Adrenal gland (tissue), 12 donors: Measurements from ENCODE around the gene NPEPL1. TPM values are rescaled to one million over a fixed set of nuclear protein-coding genes. Genes with fewer than 3 reads are reported as not detected.

Experiments used
- DNase-seq, 7 donors: peaks; one replicate each; pipeline ENCODE4 v3.0.0-alpha.2; 2019 to 2020
- H3K27ac ChIP-seq, 5 donors: fragments of 200-600 bp; sonication (generic) in 4 of 5; 1 replicate in 3 of 5; 2 replicates in 2 of 5; pipeline versions ENCODE4 v1.5.1 to v1.8.0; 2016 to 2020; ENCODE audit warnings: mild to moderate bottlenecking in 1 of 5
- H3K27me3 ChIP-seq: fragments of 200-600 bp; 2 replicates; pipeline ENCODE4 v1.8.0; 2021
- H3K36me3 ChIP-seq, 2 donors: fragments of 200-600 bp; replicated peaks in 1 of 2; 1 replicate in 1 of 2; 2 replicates in 1 of 2; pipeline versions ENCODE4 v1.5.1 to v1.8.0; 2018 to 2022
- H3K4me1 ChIP-seq, 2 donors: fragments of 200-600 bp; replicated peaks in 1 of 2; 1 replicate in 1 of 2; 2 replicates in 1 of 2; pipeline versions ENCODE4 v1.5.1 to v1.8.0; 2018 to 2021
- H3K4me3 ChIP-seq, 4 donors: fragments of 200-600 bp; sonication (generic) in 3 of 4; one replicate each; pipeline ENCODE4 v1.5.1; 2016 to 2018
- H3K9me3 ChIP-seq, 3 donors: fragments of 200-600 bp; sonication (generic) in 1 of 3; replicated peaks in 1 of 3; 1 replicate in 2 of 3; 2 replicates in 1 of 3; pipeline versions ENCODE4 v1.5.1 to v1.8.0; 2016 to 2021
- CTCF ChIP-seq, 6 experiments: fragments of 450-650 bp in 4 of 6; fragments of 200-600 bp in 2 of 6; sonication (generic) in 1 of 6; IDR thresholded peaks; 1 replicate in 5 of 6; 2 replicates in 1 of 6; pipeline versions ENCODE4 v1.5.1 to v1.8.0; 2016 to 2021; ENCODE audit warnings: antibody characterized with exemption in 6 of 6, mild to moderate bottlenecking in 2 of 6, moderate library complexity in 1 of 6
- POLR2A ChIP-seq, 2 donors: fragments of 450-650 bp; IDR thresholded peaks; one replicate each; pipeline ENCODE4 v1.6.1; 2017; ENCODE audit warnings: antibody characterized with exemption in 2 of 2, mild to moderate bottlenecking in 2 of 2, moderate library complexity in 1 of 2
- WGBS, 4 donors: extraction: QIAGEN DNeasy Blood & Tissue Kit in 2 of 4; methylation state at CpG; one replicate each; pipeline versions ENCODE4 v1.1.5 to v1.1.7; 2013 to 2017; 5-methylcytosine and 5-hydroxymethylcytosine counted together
- intact Hi-C, 2 donors: fragments of 100-400 bp; cut with DNase I; formaldehyde crosslinking; loops; one replicate each; pipeline versions ENCODE4 v1.14.1 to v1.15.0; 2022 to 2023
- polyA plus RNA-seq, 3 donors: library from polyadenylated mRNA; stranded (reverse); fragments of 200-250 nt in 2 of 3; fragments of 350-450 nt in 1 of 3; fragmentation: Illumina TruSeq in 1 of 3; extraction: RNeasy Lipid Tissue Mini Kit (QIAGEN cat#74804) in 1 of 3; gene quantifications; one replicate each; pipeline ENCODE4 v1.2.3, GENCODE V29; 2013 to 2014
- total RNA-seq, 9 donors: library from RNA; depleted of rRNA in 4 of 9; stranded (reverse); fragments of >200 nt in 4 of 9; fragments of 120-200 nt in 1 of 9; fragmentation: NEBNext Ultra II Directional in 1 of 9; extraction: Animal tissue kit (Norgen Biotek cat#: 25700) in 1 of 9; gene quantifications; one replicate each; pipeline versions ENCODE4 v1.1.0 to v1.2.4, GENCODE V29; 2013 to 2023
- donor health status: healthy with polysubstance abuse.
- donor health status: Bipolar disorder and iron deficiency.
- donor health status: DM: yes; HTN: yes; CAD: no.
- donor health status: DM: no; HTN: no; CAD: no.
- donor health status: DM: no; HTN: no; CAD: no.
- donor health status: DM: yes; HTN: yes; CAD: no.

The NPEPL1 gene
- total and polyA plus RNA-seq, 12 donors, result 9.3 to 158 (median 35.2) TPM

DNA sequence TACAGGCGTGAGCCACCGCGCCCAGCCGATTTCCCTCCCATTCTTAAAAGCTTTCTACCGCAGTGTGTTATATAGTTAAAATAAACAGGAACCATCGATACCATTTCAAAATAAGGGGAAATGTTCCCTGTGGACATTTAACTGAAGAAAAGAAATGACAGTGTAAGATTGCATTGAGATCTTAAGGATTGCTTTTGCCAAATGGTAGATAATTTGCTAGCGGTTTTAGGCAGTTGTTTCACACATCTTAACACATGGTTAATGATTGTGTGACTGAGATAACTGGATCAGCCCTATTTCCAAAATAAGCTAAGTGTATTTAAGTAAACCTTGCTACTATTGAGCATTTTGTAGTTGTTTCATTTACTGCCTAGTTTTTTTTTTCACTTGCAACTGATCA lies 25.9 kb upstream of the NPEPL1 start:
- peaks cover 0 to 13% of the 10 kb centered on the region in 2 donors for H3K4me1 ChIP-seq
- TF ChIP-seq CTCF (IDR thresholded peaks at IDR 0.05) (no peak), POLR2A (IDR thresholded peaks at IDR 0.05) (no peak)
- no peak overlapping the region for H3K27ac ChIP-seq
- no peak overlapping the region for H3K4me3 ChIP-seq
- H3K27me3 ChIP-seq, result no peaks in the 10 kb centered on the region
- WGBS, 4 donors, result 93 to 96% (median 95%) methylated on average over 7 of the region's 7 CpGs
- H3K9me3 ChIP-seq, result no peaks in the 10 kb centered on the region
- peaks cover 0 to 36% of the 10 kb centered on the region in 2 donors for H3K36me3 ChIP-seq
- DNase-seq, result no peak
- intact Hi-C loops, result no loop called here

DNA sequence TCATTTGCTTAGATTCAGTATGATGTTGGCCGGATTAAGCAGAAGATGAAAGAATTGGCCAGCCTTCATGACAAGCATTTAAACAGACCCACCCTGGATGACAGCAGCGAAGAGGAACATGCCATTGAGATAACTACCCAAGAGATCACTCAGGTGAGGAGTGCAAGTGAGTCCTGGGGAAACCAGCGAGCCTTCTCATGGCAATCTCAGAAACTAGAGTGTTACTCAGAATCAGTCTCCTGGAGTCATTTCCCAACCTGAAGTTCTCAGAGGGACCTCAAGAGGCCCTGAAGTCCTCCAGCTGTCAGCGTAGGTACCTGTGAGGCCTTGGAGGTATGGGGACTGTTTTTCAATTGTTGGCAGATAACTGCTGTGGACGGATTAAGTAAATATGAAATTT lies 24.6 kb upstream of the NPEPL1 start:
- peaks cover 0 to 13% of the 10 kb centered on the region in 2 donors for H3K4me1 ChIP-seq
- H3K27ac ChIP-seq, result peak overlapping the region in 1 of 5 donors; percentile 11
- no peak for DNase-seq
- H3K36me3 ChIP-seq, result peaks cover 0 to 46% of the 10 kb centered on the region in 2 donors
- WGBS, 4 donors, result 79 to 97% (median 89%) methylated on average over 5 of the region's 5 CpGs
- no peaks in the 10 kb centered on the region for H3K27me3 ChIP-seq
- H3K9me3 ChIP-seq, result no peaks in the 10 kb centered on the region
- no peak for TF ChIP-seq POLR2A (IDR thresholded peaks at IDR 0.05)
- no peak for TF ChIP-seq CTCF (IDR thresholded peaks at IDR 0.05)
- intact Hi-C loops, result no loop called here
- no peak overlapping the region for H3K4me3 ChIP-seq

GRCh38 chr20:58668901-58669286 lies 23.7 kb upstream of the NPEPL1 start:
- no peak for DNase-seq
- WGBS, 4 donors, result 86 to 93% (median 89%) methylated on average over 5 of the region's 5 CpGs
- no peaks in the 10 kb centered on the region for H3K27me3 ChIP-seq
- no peak overlapping the region for H3K27ac ChIP-seq
- no peak for TF ChIP-seq CTCF (IDR thresholded peaks at IDR 0.05)
- TF ChIP-seq POLR2A (IDR thresholded peaks at IDR 0.05), result no peak
- H3K4me1 ChIP-seq, result peaks cover 0 to 13% of the 10 kb centered on the region in 2 donors
- peaks cover 0 to 55% of the 10 kb centered on the region in 2 donors for H3K36me3 ChIP-seq
- H3K4me3 ChIP-seq, result no peak overlapping the region
- intact Hi-C loops, result no loop called here
- H3K9me3 ChIP-seq, result no peaks in the 10 kb centered on the region

DNA sequence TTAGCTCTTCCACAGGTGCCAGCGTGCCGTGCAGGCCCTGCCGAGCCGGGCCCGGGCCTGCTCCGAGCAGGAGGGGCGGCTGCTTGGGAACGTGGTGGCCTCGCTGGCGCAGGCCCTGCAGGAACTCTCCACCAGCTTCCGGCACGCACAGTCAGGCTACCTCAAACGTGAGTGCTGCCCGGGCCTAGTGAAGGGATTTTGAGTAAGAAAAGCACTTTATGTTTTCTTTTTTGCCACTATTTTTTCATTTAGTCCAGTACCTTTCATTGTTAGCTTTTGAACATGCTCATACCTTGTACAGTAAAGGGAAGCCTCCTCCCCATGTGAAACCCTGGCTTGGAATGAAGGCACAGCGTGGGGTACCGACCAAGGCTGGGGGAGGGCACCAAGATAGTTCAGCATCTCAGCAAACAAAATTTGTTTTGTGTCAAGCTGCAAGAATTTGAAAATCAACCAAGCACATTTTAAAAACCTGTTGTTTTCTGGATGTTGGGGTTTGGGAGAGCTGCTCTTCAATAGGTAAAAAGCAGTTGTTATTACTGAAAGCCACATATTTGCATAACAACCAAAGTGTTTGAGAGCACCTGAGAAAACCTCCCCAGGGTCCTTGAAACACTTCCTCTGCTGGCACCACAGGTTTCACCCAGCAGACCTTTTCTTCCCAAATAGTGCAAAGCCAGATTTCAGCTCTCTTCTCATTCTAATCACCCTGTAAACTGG lies 23.2 kb upstream of the NPEPL1 start:
- H3K9me3 ChIP-seq, result no peaks in the 10 kb centered on the region
- no peak overlapping the region for H3K4me3 ChIP-seq
- peaks cover 0 to 13% of the 10 kb centered on the region in 2 donors for H3K4me1 ChIP-seq
- H3K27ac ChIP-seq, result no peak overlapping the region
- H3K27me3 ChIP-seq, result no peaks in the 10 kb centered on the region
- WGBS, 4 donors, result 67 to 84% (median 78%) methylated on average over 16 of the region's 16 CpGs
- peaks cover 0 to 60% of the 10 kb centered on the region in 2 donors for H3K36me3 ChIP-seq
- DNase-seq, result no peak
- TF ChIP-seq POLR2A (IDR thresholded peaks at IDR 0.05), result no peak
- TF ChIP-seq CTCF (IDR thresholded peaks at IDR 0.05), result no peak
- intact Hi-C loops, result no loop called here
